GM12875 (cell line): ENCODE data around the gene ENO4.

ENCODE experiments used
- H3K4me3 ChIP-seq: one replicate; pipeline ENCODE4 v1.5.1; 2011; ENCODE audit warnings: low read depth, low read length, control low read depth
- TF ChIP-seq, protein P1 (sequence below): IDR thresholded peaks from 2 replicates; pipeline ENCODE4 v1.5.1; 2011; ENCODE audit warnings: low read depth, mild to moderate bottlenecking, control low read depth, inconsistent platforms, low read length, moderate library complexity, borderline replicate concordance; ENCODE audit not compliant: insufficient read depth

The ENO4 gene

DNA sequence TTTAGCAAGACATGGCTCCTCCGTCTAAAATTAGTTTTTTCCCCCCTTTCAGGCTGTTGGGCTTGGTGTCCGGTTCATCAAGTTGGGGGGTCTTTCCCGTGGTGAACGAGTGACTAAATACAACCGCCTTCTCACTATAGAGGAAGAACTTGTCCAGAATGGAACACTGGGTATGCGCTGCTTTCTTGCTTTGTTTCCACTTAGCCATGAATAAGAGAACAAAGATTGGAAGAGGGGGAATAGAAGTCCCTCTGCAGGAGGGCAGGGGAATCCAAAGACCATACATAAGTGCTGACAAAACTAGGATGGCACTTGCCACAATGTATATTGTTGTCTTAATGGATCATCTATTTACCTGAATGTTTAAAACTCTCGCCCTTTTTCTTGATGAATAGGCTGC, 30.5 kb downstream of the ENO4 start:
- TF ChIP-seq, protein P1, sequence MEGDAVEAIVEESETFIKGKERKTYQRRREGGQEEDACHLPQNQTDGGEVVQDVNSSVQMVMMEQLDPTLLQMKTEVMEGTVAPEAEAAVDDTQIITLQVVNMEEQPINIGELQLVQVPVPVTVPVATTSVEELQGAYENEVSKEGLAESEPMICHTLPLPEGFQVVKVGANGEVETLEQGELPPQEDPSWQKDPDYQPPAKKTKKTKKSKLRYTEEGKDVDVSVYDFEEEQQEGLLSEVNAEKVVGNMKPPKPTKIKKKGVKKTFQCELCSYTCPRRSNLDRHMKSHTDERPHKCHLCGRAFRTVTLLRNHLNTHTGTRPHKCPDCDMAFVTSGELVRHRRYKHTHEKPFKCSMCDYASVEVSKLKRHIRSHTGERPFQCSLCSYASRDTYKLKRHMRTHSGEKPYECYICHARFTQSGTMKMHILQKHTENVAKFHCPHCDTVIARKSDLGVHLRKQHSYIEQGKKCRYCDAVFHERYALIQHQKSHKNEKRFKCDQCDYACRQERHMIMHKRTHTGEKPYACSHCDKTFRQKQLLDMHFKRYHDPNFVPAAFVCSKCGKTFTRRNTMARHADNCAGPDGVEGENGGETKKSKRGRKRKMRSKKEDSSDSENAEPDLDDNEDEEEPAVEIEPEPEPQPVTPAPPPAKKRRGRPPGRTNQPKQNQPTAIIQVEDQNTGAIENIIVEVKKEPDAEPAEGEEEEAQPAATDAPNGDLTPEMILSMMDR, result no peak
- no peak overlapping the region for H3K4me3 ChIP-seq

DNA sequence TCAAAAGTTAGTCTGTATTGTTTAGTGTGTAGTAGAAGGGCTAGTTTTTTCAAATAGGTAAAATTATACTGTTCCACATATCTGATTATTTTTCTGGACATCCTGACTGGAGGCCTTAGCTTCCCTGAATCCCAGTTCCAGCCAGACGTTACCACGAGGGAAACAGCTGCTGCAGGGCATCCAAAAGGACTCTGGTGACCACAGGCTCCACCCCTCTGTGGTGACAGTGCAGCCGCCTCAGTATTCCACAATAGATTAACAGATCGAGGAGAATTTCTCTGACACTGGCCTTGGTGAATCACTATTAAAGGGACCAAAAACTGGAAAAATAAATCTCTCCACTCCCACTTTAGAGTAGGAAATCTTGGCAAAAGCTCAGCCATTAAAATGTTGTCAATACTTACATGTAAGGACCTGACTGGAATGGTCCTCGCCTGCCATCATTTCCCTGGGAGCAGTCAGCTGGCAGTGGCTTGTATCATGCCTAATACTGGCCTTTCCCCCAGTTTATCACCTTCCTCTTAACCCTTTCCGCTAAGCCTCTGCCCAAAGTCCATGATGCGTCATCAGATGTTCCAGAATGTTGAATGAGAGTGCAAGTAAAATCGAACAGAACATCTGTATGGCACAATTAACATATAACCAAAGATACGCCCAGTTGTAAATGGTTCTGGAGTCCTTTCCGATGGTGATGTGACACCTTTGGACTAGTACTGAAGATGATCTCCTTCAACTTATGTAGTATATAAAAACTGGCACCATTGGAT, 31.6 kb downstream of the ENO4 start:
- TF ChIP-seq, protein P1, result no peak
- no peak overlapping the region for H3K4me3 ChIP-seq

DNA sequence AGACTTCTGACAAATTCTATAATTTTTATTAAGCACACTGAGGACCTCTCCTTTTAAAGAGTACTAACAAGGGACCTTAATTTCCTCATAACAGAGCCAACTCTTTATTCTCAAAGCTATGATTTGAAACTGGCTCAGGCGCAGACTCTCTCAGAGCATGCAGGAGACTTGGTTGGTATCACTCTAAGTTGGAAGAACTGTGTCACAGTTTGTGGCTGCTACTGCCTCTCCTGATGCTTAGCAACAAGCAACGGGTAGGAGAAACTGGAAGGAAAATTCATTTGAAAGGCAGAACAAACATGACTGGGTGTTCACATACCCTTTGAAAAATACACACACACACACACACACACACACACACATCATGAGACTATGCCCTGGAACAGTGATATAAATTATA, 33.3 kb downstream of the ENO4 start:
- TF ChIP-seq, protein P1, result no peak
- no peak overlapping the region for H3K4me3 ChIP-seq

DNA sequence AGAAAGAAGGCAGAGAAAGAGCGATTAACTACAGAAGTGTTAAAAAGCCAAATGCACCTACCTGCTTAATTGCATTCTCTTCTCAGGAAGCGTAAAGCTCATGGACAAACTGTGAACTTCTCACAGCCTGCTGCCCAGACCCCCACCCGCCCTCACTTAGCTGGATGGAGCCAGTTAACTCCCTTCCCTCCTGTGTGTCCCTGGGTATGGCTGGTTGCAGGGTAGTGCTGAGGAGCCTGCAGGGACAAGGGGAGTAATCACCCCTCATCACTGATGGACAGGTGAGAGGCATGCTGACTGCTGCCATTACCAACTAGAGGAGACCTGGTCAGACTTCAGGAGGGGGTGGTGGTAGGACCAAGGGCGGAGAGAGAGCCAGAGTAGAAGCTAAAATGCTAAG, 37.5 kb downstream of the ENO4 start:
- H3K4me3 ChIP-seq, result no peak overlapping the region
- TF ChIP-seq, protein P1, result no peak

DNA sequence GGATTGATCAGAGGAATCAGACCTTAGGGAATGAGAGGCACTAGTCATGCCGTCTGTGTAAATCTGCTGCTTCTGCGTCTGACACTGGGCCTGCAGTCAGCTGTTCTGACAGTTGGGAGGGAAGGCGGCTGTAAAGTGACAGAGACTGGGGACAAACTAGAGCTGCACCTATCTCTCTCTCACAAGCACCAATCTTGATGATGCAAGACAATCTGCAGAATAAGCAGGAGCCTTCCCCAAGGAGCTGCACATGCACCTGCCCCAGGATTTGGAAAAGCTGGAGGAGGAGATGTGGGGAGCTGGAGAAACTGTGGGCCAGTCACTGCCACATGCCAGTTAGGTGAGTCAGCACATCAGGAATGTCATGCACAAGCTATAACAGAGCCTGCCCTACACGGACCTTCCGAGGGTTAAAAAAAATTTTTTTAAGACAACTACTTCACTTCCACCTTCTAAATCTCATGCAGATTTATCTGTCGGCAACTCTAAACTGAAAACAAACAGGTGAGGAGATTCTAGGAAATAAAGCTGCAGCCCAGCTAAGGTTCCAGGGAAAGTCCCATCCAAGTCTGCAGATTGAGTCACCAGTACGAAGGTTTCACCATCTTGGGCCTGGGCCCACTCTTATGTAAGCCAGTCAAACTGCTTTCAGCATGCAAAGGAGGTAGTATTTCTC, 39.2 kb downstream of the ENO4 start:
- no peak overlapping the region for H3K4me3 ChIP-seq
- TF ChIP-seq, protein P1, result no peak

DNA sequence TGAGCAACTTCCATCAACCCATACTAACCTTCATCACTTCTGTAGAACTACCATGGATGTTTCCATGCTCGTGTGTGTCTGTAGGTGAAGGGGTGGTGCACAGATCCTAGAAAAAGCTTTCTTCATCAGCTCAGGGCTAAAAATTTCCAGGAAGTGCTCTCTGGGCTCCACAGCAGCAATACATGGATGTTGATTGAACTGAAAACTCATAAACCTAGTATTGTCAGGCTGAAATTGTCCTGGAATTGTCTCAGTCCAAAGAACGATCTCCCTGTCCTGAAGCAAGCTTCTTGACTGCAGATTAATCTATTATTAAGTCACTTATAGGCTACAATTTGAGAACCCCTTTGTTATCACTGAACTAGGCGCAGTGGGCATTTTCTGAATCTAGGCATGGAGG, 39.8 kb downstream of the ENO4 start:
- H3K4me3 ChIP-seq, result no peak overlapping the region
- TF ChIP-seq, protein P1, result no peak

DNA sequence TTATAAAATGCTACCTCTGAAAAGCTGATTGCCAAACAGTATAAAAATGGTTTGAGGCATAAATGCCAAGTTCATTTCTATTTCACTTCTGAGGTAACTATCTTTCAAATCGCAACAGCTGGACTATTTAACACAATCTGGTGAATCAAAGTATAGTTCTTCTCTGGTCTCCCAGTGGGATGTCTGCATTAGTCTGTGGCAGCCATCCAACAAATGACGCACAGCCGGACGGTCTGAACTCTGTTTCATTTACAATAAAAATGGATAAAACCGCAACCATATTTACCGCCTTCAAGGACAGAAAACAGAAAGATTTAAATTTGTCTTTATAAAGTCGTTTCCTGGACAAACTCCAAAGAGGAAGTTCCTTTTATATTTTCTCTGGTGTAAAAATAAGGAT, 41.9 kb downstream of the ENO4 start:
- TF ChIP-seq, protein P1, result no peak
- H3K4me3 ChIP-seq, result no peak overlapping the region
